HepG2 (cell line): ENCODE data around the gene C20orf96. TPM values are rescaled to one million over a fixed set of nuclear protein-coding genes. Genes with fewer than 3 reads are reported as not detected.

Experiments used
- ADNP ChIP-seq: sonication (generic); formaldehyde crosslinking; IDR thresholded peaks from 2 replicates; pipeline ENCODE4 v1.4.0; 2020; ENCODE audit warnings: missing genetic modification reagents
- AGO1 ChIP-seq: fragments of 200-400 bp; formaldehyde crosslinking; IDR thresholded peaks from 2 replicates; pipeline ENCODE4 v1.6.1; 2017; ENCODE audit warnings: mild to moderate bottlenecking, low read depth, low read length, moderate library complexity; ENCODE audit not compliant: poor library complexity, severe bottlenecking
- AKNA ChIP-seq: sonication (generic); formaldehyde crosslinking; IDR thresholded peaks from 2 replicates; pipeline ENCODE4 v1.4.0; 2020; ENCODE audit warnings: missing genetic modification reagents, borderline replicate concordance
- DDIT3 ChIP-seq: sonication (generic); formaldehyde crosslinking; IDR thresholded peaks from 2 replicates; pipeline ENCODE4 v1.4.0; 2020; ENCODE audit warnings: mild to moderate bottlenecking, missing genetic modification reagents
- DNMT1 ChIP-seq: sonication (generic); formaldehyde crosslinking; IDR thresholded peaks from 2 replicates; pipeline ENCODE4 v1.5.1; 2020; ENCODE audit warnings: mild to moderate bottlenecking, missing genetic modification reagents
- ELF3 ChIP-seq: IDR thresholded peaks from 2 replicates; pipeline ENCODE4 v1.6.1; 2016; ENCODE audit warnings: missing genetic modification reagents, missing compliant biosample characterization
- FOXM1 ChIP-seq: sonication (generic); formaldehyde crosslinking; IDR thresholded peaks from 2 replicates; pipeline ENCODE4 v1.5.0; 2020; ENCODE audit warnings: missing genetic modification reagents
- IRF9 ChIP-seq: sonication (generic); formaldehyde crosslinking; IDR thresholded peaks from 2 replicates; pipeline ENCODE4 v1.8.0; 2022; ENCODE audit warnings: missing genetic modification reagents, mild to moderate bottlenecking, borderline replicate concordance
- MEF2D ChIP-seq: sonication (generic); formaldehyde crosslinking; IDR thresholded peaks from 2 replicates; pipeline ENCODE4 v1.5.1; 2020; ENCODE audit warnings: mild to moderate bottlenecking, missing genetic modification reagents
- MIER3 ChIP-seq: IDR thresholded peaks from 2 replicates; pipeline ENCODE4 v1.6.1; 2016; ENCODE audit warnings: missing compliant biosample characterization, borderline replicate concordance
- NR2F1 ChIP-seq, 2 experiments: fragments of 450-650 bp in 1 of 2; formaldehyde crosslinking in 1 of 2; IDR thresholded peaks; 2 replicates each; pipeline versions ENCODE4 v1.5.0 to v1.6.1; 2016 to 2020; ENCODE audit warnings: mild to moderate bottlenecking in 1 of 2, missing compliant biosample characterization in 1 of 2, missing genetic modification reagents in 1 of 2, moderate library complexity in 1 of 2
- RBM22 ChIP-seq: fragments of 200-400 bp; formaldehyde crosslinking; optimal IDR thresholded peaks from 2 replicates; pipeline ENCODE3; 2017; ENCODE audit warnings: mild to moderate bottlenecking, low read length, moderate library complexity
- TBX2 ChIP-seq: sonication (generic); formaldehyde crosslinking; IDR thresholded peaks from 2 replicates; pipeline ENCODE4 v1.5.0; 2020; ENCODE audit warnings: missing genetic modification reagents, mild to moderate bottlenecking, borderline replicate concordance
- TFE3 ChIP-seq: IDR thresholded peaks from 2 replicates; pipeline ENCODE4 v1.6.1; 2016
- THAP8 ChIP-seq: sonication (generic); formaldehyde crosslinking; IDR thresholded peaks from 2 replicates; pipeline ENCODE4 v1.5.1; 2020; ENCODE audit warnings: missing genetic modification reagents, mild to moderate bottlenecking, borderline replicate concordance
- ZFP37 ChIP-seq: sonication (generic); formaldehyde crosslinking; IDR thresholded peaks from 2 replicates; pipeline ENCODE4 v1.4.0; 2020; ENCODE audit warnings: missing genetic modification reagents, borderline replicate concordance
- ZNF207 ChIP-seq: fragments of 450-650 bp; IDR thresholded peaks from 2 replicates; pipeline ENCODE4 v1.6.1; 2016; ENCODE audit warnings: antibody characterized with exemption, borderline replicate concordance
- ZNF720 ChIP-seq: sonication (generic); formaldehyde crosslinking; IDR thresholded peaks from 2 replicates; pipeline ENCODE4 v1.4.0; 2020; ENCODE audit warnings: missing genetic modification reagents
- ZNF784 ChIP-seq: sonication (generic); formaldehyde crosslinking; IDR thresholded peaks from 2 replicates; pipeline ENCODE4 v1.5.1; 2020; ENCODE audit warnings: missing genetic modification reagents, mild to moderate bottlenecking, borderline replicate concordance
- polyA plus RNA-seq, 8 experiments: library from polyadenylated mRNA; depleted of rRNA in 3 of 8; stranded (reverse) in 7 of 8; unstranded in 1 of 8; fragments of >200 nt; fragmentation: Illumina TruSeq in 4 of 8; extraction: Trizol in 4 of 8; gene quantifications; 2 replicates each; pipeline versions ENCODE4 v1.2.1 to v1.2.3, GENCODE V29; 2011 to 2016; ENCODE audit warnings: low read depth in 4 of 8, missing spikeins in 1 of 8, mixed read lengths in 1 of 8; ENCODE audit not compliant: insufficient read depth in 1 of 8
- total RNA-seq, 5 experiments: library from RNA; depleted of rRNA; stranded (reverse); fragments of >200 nt; fragmentation: Illumina TruSeq; extraction: Trizol; gene quantifications; 2 replicates each; pipeline ENCODE4 v1.2.3, GENCODE V29; 2016; ENCODE audit warnings: low read depth in 1 of 5

Gene C20orf96
- total and polyA plus RNA-seq, 2 of the 13 experiments (the other 11 are each of a cell fraction or from before 2014, with no cell fraction given) = 3.8 to 20.6 TPM

- TF ChIP-seq TBX2 (CRISPR knock-in tag) (peak; percentile 49; the same call in 1 of the 2 replicates), ZNF784 (CRISPR knock-in tag) (peak; percentile 90; the same call in 1 of the 2 replicates), ZFP37 (CRISPR knock-in tag) (peak; percentile 16; the same call in 1 of the 2 replicates), RBM22 (no peak), ADNP (CRISPR knock-in tag) (no peak), ELF3 (CRISPR knock-in tag) (peak; percentile 63), DDIT3 (no peak), TFE3 (CRISPR knock-in tag) (peak; percentile 33), DNMT1 (CRISPR knock-in tag) (no peak), MIER3 (CRISPR knock-in tag) (no peak), AGO1 (no peak), FOXM1 (CRISPR knock-in tag) (peak; percentile 7; the same call in 1 of the 2 replicates), MEF2D (CRISPR knock-in tag) (peak; percentile 24), ZNF720 (no peak), ZNF207 (no peak), AKNA (no peak), IRF9 (CRISPR knock-in tag) (no peak; the same call in 1 of the 2 replicates), NR2F1 (CRISPR knock-in tag; IDR thresholded peaks at IDR 0.05) (0 out of 4 replicates have a peak, but pooled peaks of 1 of the 2 experiments have one; percentile 23), THAP8 (CRISPR knock-in tag) (peak; percentile 81; the same call in 1 of the 2 replicates)
These were observed 19.5 kb upstream of the C20orf96 start (continued) for GRCh38 chr20:309841-310644.
